ENCODE data around the gene AHNAK. TPM values are rescaled to one million over a fixed set of nuclear protein-coding genes. Genes with fewer than 3 reads are reported as not detected.

AHNAK gene
- total RNA-seq, 1 donor from 2014 or later, result 136 TPM

DNA sequence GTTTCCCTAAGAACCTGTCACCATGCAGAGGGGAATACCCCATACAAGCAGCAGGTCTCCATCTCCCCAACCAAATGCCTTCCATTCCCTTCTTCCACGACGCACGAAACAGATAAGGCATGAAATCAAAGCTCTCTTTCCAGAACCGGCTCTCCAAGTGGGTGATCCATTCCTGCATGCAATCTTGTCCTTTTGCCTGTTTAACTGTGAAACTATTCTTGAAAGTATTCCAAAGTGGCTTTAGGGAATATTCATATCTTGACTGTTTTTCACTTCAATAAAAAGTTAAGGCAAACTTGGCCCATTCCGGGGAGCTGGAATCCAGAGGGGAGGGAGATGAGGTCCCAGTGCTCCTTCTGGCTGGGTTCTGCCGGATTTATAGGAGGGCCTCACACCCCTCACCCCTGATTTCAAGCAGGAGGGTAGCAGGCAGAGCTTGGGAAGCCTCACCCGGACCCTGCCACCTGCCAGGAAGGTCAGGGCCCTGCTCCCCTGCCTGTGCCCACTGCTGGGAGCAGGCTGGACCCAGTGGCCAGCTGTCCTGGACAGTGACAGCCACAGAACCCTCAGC lies 66.9 kb downstream of the AHNAK start:
- peaks cover 5% of the 10 kb centered on the region for H3K27me3 Mint-ChIP-seq (ENCODE audit: unreplicated experiment)
- DNase-seq (ENCODE audit: low spot score), result no peak

DNA sequence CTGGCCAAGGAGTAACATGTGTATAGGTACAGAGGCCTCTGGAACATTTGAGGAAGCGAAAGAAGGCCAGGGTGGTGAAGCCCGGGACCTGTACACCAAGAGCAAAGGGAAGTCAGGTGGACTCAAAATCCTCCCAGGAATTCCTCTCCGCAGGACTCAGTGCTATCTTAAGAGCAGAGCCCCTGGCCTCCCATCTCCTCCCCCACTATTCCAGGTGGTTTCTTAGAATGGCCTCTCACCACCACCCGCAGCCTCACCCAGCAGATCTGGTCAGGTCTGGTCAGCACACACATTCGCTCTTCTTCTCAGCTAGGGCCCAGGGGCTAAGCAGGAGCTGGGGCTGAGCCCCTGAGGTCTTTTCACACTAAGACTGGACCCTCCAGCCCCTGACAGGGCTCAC lies 68.7 kb downstream of the AHNAK start:
- H3K4me3 Mint-ChIP-seq (ENCODE audit: unreplicated experiment), result no peak overlapping the region
- peaks cover 5% of the 10 kb centered on the region for H3K27me3 Mint-ChIP-seq (ENCODE audit: unreplicated experiment)
- no peaks in the 10 kb centered on the region for H3K9me3 Mint-ChIP-seq (ENCODE audit: unreplicated experiment)

More for the DNA sequence above, 66.9 kb downstream of the AHNAK start:
- H3K36me3 Mint-ChIP-seq (ENCODE audit: low read depth, unreplicated experiment), result no peaks in the 10 kb centered on the region
- H3K9me3 Mint-ChIP-seq (ENCODE audit: unreplicated experiment), result no peaks in the 10 kb centered on the region
- TF ChIP-seq, protein P1, sequence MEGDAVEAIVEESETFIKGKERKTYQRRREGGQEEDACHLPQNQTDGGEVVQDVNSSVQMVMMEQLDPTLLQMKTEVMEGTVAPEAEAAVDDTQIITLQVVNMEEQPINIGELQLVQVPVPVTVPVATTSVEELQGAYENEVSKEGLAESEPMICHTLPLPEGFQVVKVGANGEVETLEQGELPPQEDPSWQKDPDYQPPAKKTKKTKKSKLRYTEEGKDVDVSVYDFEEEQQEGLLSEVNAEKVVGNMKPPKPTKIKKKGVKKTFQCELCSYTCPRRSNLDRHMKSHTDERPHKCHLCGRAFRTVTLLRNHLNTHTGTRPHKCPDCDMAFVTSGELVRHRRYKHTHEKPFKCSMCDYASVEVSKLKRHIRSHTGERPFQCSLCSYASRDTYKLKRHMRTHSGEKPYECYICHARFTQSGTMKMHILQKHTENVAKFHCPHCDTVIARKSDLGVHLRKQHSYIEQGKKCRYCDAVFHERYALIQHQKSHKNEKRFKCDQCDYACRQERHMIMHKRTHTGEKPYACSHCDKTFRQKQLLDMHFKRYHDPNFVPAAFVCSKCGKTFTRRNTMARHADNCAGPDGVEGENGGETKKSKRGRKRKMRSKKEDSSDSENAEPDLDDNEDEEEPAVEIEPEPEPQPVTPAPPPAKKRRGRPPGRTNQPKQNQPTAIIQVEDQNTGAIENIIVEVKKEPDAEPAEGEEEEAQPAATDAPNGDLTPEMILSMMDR (IDR thresholded peaks at IDR 0.05; ENCODE audit: unreplicated experiment), result no peak
- H3K27ac Mint-ChIP-seq (ENCODE audit: unreplicated experiment), result no peak overlapping the region
- H3K4me1 Mint-ChIP-seq (ENCODE audit: unreplicated experiment), result no peaks in the 10 kb centered on the region
- no peak overlapping the region for H3K4me3 Mint-ChIP-seq (ENCODE audit: unreplicated experiment)

DNA sequence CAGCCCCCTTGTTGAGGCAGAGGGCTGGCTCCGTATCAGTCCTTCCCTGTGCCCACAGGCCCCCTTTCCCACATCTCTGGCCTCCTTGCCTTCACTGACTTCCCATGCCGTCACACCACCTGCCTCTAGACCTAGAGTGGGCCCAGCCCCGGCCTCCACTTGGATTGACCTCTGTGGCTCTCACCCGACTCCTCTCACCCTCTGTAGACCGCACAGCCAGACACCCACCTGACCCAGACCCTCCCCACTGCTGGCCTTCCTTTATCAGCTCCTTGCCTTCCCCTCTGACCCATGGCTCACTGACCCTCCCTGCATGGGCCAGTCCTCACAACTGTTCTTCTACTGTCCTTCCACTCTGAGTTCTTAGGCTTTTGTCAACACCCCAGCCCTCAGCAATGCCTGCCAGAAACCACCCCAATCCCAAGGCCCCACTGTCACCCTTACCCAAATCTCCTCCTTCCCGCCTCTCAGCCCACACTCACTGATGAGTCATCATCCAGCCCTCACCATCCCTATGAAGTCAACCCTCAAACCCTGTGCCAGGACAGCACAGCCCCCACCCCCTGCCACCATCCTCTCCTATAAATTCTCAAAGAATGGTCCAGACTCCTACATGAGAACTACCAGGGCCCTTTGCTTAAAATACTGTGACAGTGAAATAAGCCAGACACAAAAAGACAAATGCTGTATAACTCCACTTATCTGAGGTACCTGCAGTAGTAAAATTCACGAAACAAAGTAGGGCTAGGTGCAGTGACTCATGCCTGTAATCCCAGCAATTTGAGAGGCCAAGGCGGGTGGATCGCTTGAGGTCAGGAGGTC lies 74.3 kb downstream of the AHNAK start:
- H3K4me3 Mint-ChIP-seq (ENCODE audit: unreplicated experiment), result no peak overlapping the region

More for the DNA sequence above, 68.7 kb downstream of the AHNAK start:
- Mint-ChIP-seq H3K36me3 (ENCODE audit: low read depth, unreplicated experiment) (no peaks in the 10 kb centered on the region), H3K4me1 (ENCODE audit: unreplicated experiment) (no peaks in the 10 kb centered on the region), H3K27ac (ENCODE audit: unreplicated experiment) (no peak overlapping the region)
- TF ChIP-seq, protein P1 (IDR thresholded peaks at IDR 0.05; ENCODE audit: unreplicated experiment), result no peak
- no peak for DNase-seq (ENCODE audit: low spot score)

GRCh38 chr11:62471603-62472002 lies 75.0 kb downstream of the AHNAK start:
- DNase-seq (ENCODE audit: low spot score), result no peak
- Mint-ChIP-seq H3K27me3 (ENCODE audit: unreplicated experiment) (peaks cover 2% of the 10 kb centered on the region), H3K4me1 (ENCODE audit: unreplicated experiment) (peaks cover 9% of the 10 kb centered on the region), H3K9me3 (ENCODE audit: unreplicated experiment) (no peaks in the 10 kb centered on the region), H3K27ac (ENCODE audit: unreplicated experiment) (no peak overlapping the region), H3K36me3 (ENCODE audit: low read depth, unreplicated experiment) (no peaks in the 10 kb centered on the region), H3K4me3 (ENCODE audit: unreplicated experiment) (no peak overlapping the region)
- TF ChIP-seq, protein P1 (IDR thresholded peaks at IDR 0.05; ENCODE audit: unreplicated experiment), result no peak

More for the DNA sequence above, 74.3 kb downstream of the AHNAK start:
- Mint-ChIP-seq H3K9me3 (ENCODE audit: unreplicated experiment) (no peaks in the 10 kb centered on the region), H3K36me3 (ENCODE audit: low read depth, unreplicated experiment) (no peaks in the 10 kb centered on the region), H3K27ac (ENCODE audit: unreplicated experiment) (no peak overlapping the region), H3K4me1 (ENCODE audit: unreplicated experiment) (peaks cover 6% of the 10 kb centered on the region), H3K27me3 (ENCODE audit: unreplicated experiment) (peaks cover 2% of the 10 kb centered on the region)
- TF ChIP-seq, protein P1 (IDR thresholded peaks at IDR 0.05; ENCODE audit: unreplicated experiment), result no peak
- no peak for DNase-seq (ENCODE audit: low spot score)

GRCh38 chr11:62468577-62468976 lies 78.0 kb downstream of the AHNAK start:
- no peak overlapping the region for H3K4me3 Mint-ChIP-seq (ENCODE audit: unreplicated experiment)
- no peak overlapping the region for H3K27ac Mint-ChIP-seq (ENCODE audit: unreplicated experiment)
- peaks cover 5% of the 10 kb centered on the region for H3K36me3 Mint-ChIP-seq (ENCODE audit: low read depth, unreplicated experiment)
- DNase-seq (ENCODE audit: low spot score), result no peak
- H3K27me3 Mint-ChIP-seq (ENCODE audit: unreplicated experiment), result peaks cover 2% of the 10 kb centered on the region
- TF ChIP-seq, protein P1 (IDR thresholded peaks at IDR 0.05; ENCODE audit: unreplicated experiment), result no peak
- H3K4me1 Mint-ChIP-seq (ENCODE audit: unreplicated experiment), result peaks cover 19% of the 10 kb centered on the region
- H3K9me3 Mint-ChIP-seq (ENCODE audit: unreplicated experiment), result peaks cover 5% of the 10 kb centered on the region
